ENCODE data around the gene CPNE2. TPM values are rescaled to one million over a fixed set of nuclear protein-coding genes. Genes with fewer than 3 reads are reported as not detected.

Gene CPNE2
- total RNA-seq, 1 experiment from 2014 or later: 14.5 TPM

DNA sequence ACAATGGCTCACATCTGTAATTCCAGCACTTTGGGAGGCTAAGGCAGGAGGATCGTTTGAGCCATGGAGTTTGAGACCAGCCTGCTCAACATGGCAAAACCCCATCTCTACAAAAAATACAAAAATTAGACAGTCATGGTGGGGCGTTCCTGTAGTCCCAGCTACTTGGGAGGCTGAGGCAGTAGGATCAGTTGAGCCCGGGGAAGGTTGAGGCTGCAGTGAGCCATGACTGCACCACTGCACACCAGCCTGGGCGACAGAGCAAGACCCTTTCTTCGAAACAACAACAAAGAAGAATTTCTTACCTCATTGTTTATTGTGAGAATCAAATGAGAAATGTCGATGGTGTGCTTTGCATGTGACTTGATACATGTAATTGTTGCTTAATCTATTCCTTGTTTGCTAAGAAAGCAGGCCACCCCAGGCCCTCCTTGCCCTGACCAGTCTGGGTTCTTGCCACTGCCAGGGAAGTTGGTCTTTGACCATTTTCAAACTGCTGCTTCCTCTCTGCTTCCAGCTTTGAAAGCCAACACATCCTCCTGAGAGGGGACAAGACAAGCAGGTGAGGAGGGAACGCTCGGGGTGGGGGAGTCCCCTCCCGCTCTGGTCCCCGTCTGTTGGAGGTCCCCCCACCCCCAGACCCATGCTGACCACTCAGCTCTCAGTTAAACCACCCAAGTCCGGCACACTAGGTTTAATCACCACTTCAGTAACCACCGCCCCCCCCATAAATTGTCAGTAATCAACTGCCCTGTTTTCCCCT lies 47.3 kb upstream of the CPNE2 start:
- DNase-seq: no peak
- H3K36me3 ChIP-seq (ENCODE audit: low read depth, low read length): no peaks in the 10 kb centered on the region
- H3K27ac ChIP-seq (ENCODE audit: low read length): no peak overlapping the region
- no peak overlapping the region for H3K4me2 ChIP-seq (ENCODE audit: low read length)
- no peak for ATAC-seq
- no peak overlapping the region for H3K9ac ChIP-seq (ENCODE audit: low read length)
- H4K20me1 ChIP-seq (ENCODE audit: low read length): no peaks in the 10 kb centered on the region
- no peaks in the 10 kb centered on the region for H3F3A ChIP-seq (ENCODE audit: low read length, unreplicated experiment)
- H3K9me2 ChIP-seq (replicated peaks; ENCODE audit: low read length): no peaks in the 10 kb centered on the region
- H3K4me3 ChIP-seq (ENCODE audit: low read length): no peak overlapping the region
- ChIA-PET POLR2A (ENCODE audit: unreplicated experiment) (no interaction called here), CTCF (interaction anchor here (0.5 kb wide), 1 partner anchor 98 kb away, joined by 3 read pairs; no protein-coding TSS in a partner anchor)
- H3K4me1 ChIP-seq (ENCODE audit: insufficient read depth, low read length): no peaks in the 10 kb centered on the region
- H2AFZ ChIP-seq (ENCODE audit: low read length): no peak overlapping the region
- no peaks in the 10 kb centered on the region for H3K9me3 ChIP-seq (ENCODE audit: low read length)
- TF ChIP-seq EZH2 (IDR thresholded peaks at IDR 0.05; ENCODE audit: low read length, unreplicated experiment) (no peak), EZH2phosphoT487 (IDR thresholded peaks at IDR 0.05; ENCODE audit: borderline replicate concordance, low read length) (no peak)
- TF ChIP-seq, protein P1, sequence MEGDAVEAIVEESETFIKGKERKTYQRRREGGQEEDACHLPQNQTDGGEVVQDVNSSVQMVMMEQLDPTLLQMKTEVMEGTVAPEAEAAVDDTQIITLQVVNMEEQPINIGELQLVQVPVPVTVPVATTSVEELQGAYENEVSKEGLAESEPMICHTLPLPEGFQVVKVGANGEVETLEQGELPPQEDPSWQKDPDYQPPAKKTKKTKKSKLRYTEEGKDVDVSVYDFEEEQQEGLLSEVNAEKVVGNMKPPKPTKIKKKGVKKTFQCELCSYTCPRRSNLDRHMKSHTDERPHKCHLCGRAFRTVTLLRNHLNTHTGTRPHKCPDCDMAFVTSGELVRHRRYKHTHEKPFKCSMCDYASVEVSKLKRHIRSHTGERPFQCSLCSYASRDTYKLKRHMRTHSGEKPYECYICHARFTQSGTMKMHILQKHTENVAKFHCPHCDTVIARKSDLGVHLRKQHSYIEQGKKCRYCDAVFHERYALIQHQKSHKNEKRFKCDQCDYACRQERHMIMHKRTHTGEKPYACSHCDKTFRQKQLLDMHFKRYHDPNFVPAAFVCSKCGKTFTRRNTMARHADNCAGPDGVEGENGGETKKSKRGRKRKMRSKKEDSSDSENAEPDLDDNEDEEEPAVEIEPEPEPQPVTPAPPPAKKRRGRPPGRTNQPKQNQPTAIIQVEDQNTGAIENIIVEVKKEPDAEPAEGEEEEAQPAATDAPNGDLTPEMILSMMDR (conservative IDR thresholded peaks at IDR 0.05; ENCODE audit: low read depth, low read length): no peak
- BruUV-seq (replicated peaks): no TSS peak
- intact Hi-C loops (cut with micrococcal nuclease): loop anchor here (1.0 kb wide), 1 partner anchor 81 kb away; no protein-coding TSS in a partner anchor
- H3K27me3 ChIP-seq (ENCODE audit: low read length): no peaks in the 10 kb centered on the region
- no peaks in the 10 kb centered on the region for H3K79me2 ChIP-seq (ENCODE audit: low read length)

DNA sequence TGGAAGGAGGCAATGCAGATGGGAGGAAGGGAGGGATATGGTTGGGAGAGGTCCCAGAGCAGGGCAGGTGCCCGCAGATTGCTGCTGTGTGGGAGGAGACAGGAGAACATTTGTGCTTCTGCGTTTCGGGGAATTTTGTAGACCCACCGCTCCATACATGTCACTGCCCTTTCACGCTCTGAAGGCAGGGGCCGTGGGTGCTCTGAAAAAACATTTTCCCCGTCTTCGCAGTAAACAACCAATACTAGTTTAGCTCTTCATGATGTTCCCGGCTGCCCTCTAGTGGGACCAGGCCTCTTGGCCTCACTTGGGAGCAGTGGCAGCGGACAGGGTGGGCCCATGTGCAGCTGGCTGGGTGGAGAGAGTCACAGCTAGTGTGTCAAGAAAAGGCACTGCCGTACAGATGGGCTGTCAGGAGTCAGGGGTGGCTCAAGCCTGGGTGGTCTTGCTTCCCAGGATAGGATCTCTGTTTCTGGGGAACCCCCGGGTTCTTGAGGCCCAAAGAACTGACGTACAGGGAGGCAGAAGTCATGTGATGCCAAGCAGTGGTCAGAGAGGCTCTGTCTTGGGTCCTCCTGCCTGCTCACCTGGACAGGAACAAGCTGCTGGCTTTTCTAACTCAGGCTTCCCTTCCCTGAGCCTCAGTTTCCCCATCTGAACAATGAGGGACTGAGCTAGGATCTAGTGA lies 46.5 kb upstream of the CPNE2 start:
- no peak for TF ChIP-seq EZH2phosphoT487 (IDR thresholded peaks at IDR 0.05; ENCODE audit: borderline replicate concordance, low read length)
- TF ChIP-seq, protein P1 (conservative IDR thresholded peaks at IDR 0.05; ENCODE audit: low read depth, low read length): peak; percentile 54
- TF ChIP-seq EZH2 (IDR thresholded peaks at IDR 0.05; ENCODE audit: low read length, unreplicated experiment): no peak
- intact Hi-C loops (cut with micrococcal nuclease): loop anchor here (1.0 kb wide), 1 partner anchor 82 kb away; no protein-coding TSS in a partner anchor

More for the DNA sequence above, 46.5 kb upstream of the CPNE2 start:
- POLR2A ChIA-PET (ENCODE audit: unreplicated experiment): no interaction called here
- no peaks in the 10 kb centered on the region for H3K27me3 ChIP-seq (ENCODE audit: low read length)
- H3K9me2 ChIP-seq (replicated peaks; ENCODE audit: low read length): no peaks in the 10 kb centered on the region
- BruUV-seq (replicated peaks): no TSS peak
- no peak overlapping the region for H3K4me3 ChIP-seq (ENCODE audit: low read length)
- no peaks in the 10 kb centered on the region for H3K9me3 ChIP-seq (ENCODE audit: low read length)
- no peak overlapping the region for H2AFZ ChIP-seq (ENCODE audit: low read length)
- no peak overlapping the region for H3K4me2 ChIP-seq (ENCODE audit: low read length)
- peak; percentile 23 for DNase-seq
- H3K79me2 ChIP-seq (ENCODE audit: low read length): no peaks in the 10 kb centered on the region
- CTCF ChIA-PET: no interaction called here
- H4K20me1 ChIP-seq (ENCODE audit: low read length): no peaks in the 10 kb centered on the region
- ATAC-seq: peak; percentile 63
- no peak overlapping the region for H3K27ac ChIP-seq (ENCODE audit: low read length)
- H3K9ac ChIP-seq (ENCODE audit: low read length): no peak overlapping the region
- no peaks in the 10 kb centered on the region for H3K4me1 ChIP-seq (ENCODE audit: insufficient read depth, low read length)
- H3K36me3 ChIP-seq (ENCODE audit: low read depth, low read length): no peaks in the 10 kb centered on the region
- no peaks in the 10 kb centered on the region for H3F3A ChIP-seq (ENCODE audit: low read length, unreplicated experiment)
